Smooth muscle cell (in vitro differentiated cells): ENCODE results near the gene CP. TPM values are rescaled to one million over a fixed set of nuclear protein-coding genes. Genes with fewer than 3 reads are reported as not detected.

ENCODE experiments used
- DNase-seq: peaks from one replicate; lab custom pipeline; 2025; ENCODE audit not compliant: unreplicated experiment; lab: John Stamatoyannopoulos, UW
- H2AFZ ChIP-seq: fragments of 200-600 bp; sonication (generic); 2 replicates; pipeline ENCODE4 v1.6.0; 2016; ENCODE audit warnings: antibody characterized with exemption, low read depth, mild to moderate bottlenecking
- H3F3A ChIP-seq: fragments of 200-600 bp; sonication (generic); 2 replicates; pipeline ENCODE4 v1.6.0; 2017; ENCODE audit warnings: antibody characterized with exemption, low read depth
- H3K27ac ChIP-seq: fragments of 200-600 bp; sonication (generic); 2 replicates; pipeline ENCODE4 v1.5.1; 2016; ENCODE audit warnings: low read depth, mild to moderate bottlenecking
- H3K27me3 ChIP-seq: fragments of 200-600 bp; sonication (generic); 2 replicates; pipeline ENCODE4 v1.6.1; 2016; ENCODE audit warnings: low read depth, mild to moderate bottlenecking
- H3K36me3 ChIP-seq: fragments of 200-600 bp; sonication (generic); 2 replicates; pipeline ENCODE4 v1.5.1; 2016; ENCODE audit warnings: low read depth
- H3K4me1 ChIP-seq: fragments of 200-600 bp; sonication (generic); 2 replicates; pipeline ENCODE4 v1.5.1; 2016; ENCODE audit warnings: low read depth
- H3K4me2 ChIP-seq: fragments of 200-600 bp; sonication (generic); 2 replicates; pipeline ENCODE4 v1.6.0; 2016; ENCODE audit warnings: mild to moderate bottlenecking
- H3K4me3 ChIP-seq: fragments of 200-600 bp; sonication (generic); 2 replicates; pipeline ENCODE4 v1.5.1; 2016; ENCODE audit warnings: mild to moderate bottlenecking
- H3K79me2 ChIP-seq: fragments of 200-600 bp; sonication (generic); 2 replicates; pipeline ENCODE4 v1.6.0; 2016; ENCODE audit warnings: low read depth, mild to moderate bottlenecking
- H3K9ac ChIP-seq: fragments of 200-600 bp; sonication (generic); 2 replicates; pipeline ENCODE4 v1.6.0; 2016; ENCODE audit warnings: low read depth
- H3K9me3 ChIP-seq: fragments of 200-600 bp; sonication (generic); replicated peaks from 2 replicates; pipeline ENCODE4 v1.5.1; 2016; ENCODE audit warnings: low read depth
- H4K20me1 ChIP-seq: fragments of 200-600 bp; sonication (generic); 2 replicates; pipeline ENCODE4 v1.6.0; 2016; ENCODE audit warnings: low read depth
- WGBS: methylation state at CpG from one replicate; pipeline ENCODE4 v1.1.7; 2016; ENCODE audit warnings: low lambda C conversion rate; 5-methylcytosine and 5-hydroxymethylcytosine counted together
- polyA plus RNA-seq: library from polyadenylated mRNA; unstranded; fragments of >200 nt; fragmentation: Nextera tagmentation; extraction: Ambion mirVana; gene quantifications from 2 replicates; pipeline ENCODE4 v1.2.1, GENCODE V29; 2016
- total RNA-seq: library from RNA; depleted of rRNA; stranded (reverse); fragments of >200 nt; gene quantifications from 2 replicates; pipeline ENCODE4 v1.2.3, GENCODE V29; 2014
- TF ChIP-seq, protein P1 (sequence below): fragments of 200-600 bp; sonication (generic); IDR thresholded peaks from 2 replicates; pipeline ENCODE4 v1.5.1; 2017; ENCODE audit warnings: borderline replicate concordance, mild to moderate bottlenecking, antibody characterized with exemption; ENCODE audit not compliant: insufficient read depth, poor library complexity, severe bottlenecking

Gene CP
- total and polyA plus RNA-seq, 2 experiments from 2014 or later, result 2.6 TPM; not detected in 1

DNA sequence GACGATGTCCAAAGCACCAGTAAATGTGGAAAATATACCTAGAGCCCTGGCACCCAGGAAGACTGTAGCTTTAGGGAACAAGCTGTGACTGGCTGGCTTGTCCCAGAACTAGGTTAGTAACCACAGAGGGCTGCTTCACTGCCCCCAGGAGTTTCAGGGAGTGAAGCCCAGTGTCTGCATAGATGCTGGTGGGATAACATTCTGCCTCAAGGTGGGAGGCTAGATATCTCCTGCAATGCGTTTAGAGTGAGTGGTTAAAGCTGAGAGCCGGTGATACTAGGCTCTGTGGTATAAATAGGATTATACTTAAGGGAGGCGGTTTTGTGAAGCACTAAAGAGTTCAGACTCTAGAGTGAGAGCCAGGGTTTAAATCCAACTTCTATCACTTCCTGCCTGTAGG lies 11.7 kb upstream of the CP start:
- Histone ChIP-seq H3K27me3 (no peaks in the 10 kb centered on the region), H2AFZ (peak overlapping the region; percentile 35), H4K20me1 (no peaks in the 10 kb centered on the region), H3K4me2 (no peak overlapping the region), H3K27ac (no peak overlapping the region), H3K9ac (no peak overlapping the region), H3K4me3 (no peak overlapping the region), H3K9me3 (no peaks in the 10 kb centered on the region), H3F3A (no peaks in the 10 kb centered on the region), H3K4me1 (peaks cover 5% of the 10 kb centered on the region), H3K79me2 (no peaks in the 10 kb centered on the region), H3K36me3 (no peaks in the 10 kb centered on the region)
- TF ChIP-seq, protein P1, sequence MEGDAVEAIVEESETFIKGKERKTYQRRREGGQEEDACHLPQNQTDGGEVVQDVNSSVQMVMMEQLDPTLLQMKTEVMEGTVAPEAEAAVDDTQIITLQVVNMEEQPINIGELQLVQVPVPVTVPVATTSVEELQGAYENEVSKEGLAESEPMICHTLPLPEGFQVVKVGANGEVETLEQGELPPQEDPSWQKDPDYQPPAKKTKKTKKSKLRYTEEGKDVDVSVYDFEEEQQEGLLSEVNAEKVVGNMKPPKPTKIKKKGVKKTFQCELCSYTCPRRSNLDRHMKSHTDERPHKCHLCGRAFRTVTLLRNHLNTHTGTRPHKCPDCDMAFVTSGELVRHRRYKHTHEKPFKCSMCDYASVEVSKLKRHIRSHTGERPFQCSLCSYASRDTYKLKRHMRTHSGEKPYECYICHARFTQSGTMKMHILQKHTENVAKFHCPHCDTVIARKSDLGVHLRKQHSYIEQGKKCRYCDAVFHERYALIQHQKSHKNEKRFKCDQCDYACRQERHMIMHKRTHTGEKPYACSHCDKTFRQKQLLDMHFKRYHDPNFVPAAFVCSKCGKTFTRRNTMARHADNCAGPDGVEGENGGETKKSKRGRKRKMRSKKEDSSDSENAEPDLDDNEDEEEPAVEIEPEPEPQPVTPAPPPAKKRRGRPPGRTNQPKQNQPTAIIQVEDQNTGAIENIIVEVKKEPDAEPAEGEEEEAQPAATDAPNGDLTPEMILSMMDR, result no peak
- no peak for DNase-seq
- 31% methylated on average over 4 of the region's 4 CpGs for WGBS

- no peaks in the 10 kb centered on the region for H4K20me1 ChIP-seq
- no peak overlapping the region for H3K27ac ChIP-seq
- DNase-seq, result no peak
- H3K9ac ChIP-seq, result no peak overlapping the region
- TF ChIP-seq, protein P1, result no peak
- no peak overlapping the region for H3K4me3 ChIP-seq
- no peak overlapping the region for H2AFZ ChIP-seq
- H3K79me2 ChIP-seq, result no peaks in the 10 kb centered on the region
- no peaks in the 10 kb centered on the region for H3K9me3 ChIP-seq
- no peak overlapping the region for H3K4me2 ChIP-seq
- no peaks in the 10 kb centered on the region for H3K27me3 ChIP-seq
- H3K36me3 ChIP-seq, result no peaks in the 10 kb centered on the region
- H3F3A ChIP-seq, result no peaks in the 10 kb centered on the region
- 78% methylated on average over 2 of the region's 2 CpGs for WGBS
- H3K4me1 ChIP-seq, result peaks cover 5% of the 10 kb centered on the region
These were observed 10.2 kb upstream of the CP start for GRCh38 chr3:149231871-149232270.

DNA sequence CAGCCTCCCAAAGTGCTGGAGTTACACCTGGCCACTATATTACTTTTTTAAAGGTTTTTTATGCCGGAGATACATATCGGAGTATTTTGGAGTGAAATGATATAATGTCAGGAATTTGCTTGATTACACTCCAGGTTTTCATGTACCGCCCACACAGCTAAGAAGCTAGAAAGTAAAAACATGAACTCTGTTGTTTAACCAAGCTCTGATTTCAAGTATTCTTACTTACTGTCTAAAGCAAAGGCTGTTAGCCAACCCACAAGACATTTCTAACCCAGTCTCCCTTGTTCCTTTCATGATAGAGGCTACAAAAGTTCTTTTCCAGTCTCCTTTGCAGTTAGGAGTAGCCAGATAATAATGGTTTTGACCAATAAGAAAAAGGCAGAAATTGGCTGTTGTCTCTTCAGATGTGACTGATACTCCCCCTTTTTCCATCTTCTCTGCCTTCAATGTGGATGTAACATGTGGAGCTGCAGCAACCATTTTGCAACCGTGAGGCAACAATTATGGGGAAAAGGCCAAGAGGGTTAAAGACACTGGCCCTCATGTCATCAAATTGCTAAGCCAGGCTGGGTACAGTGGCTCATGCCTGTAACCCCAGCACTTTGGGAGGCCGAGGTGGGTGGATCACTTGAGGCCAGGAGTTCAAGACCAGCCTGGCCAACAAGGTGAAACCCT lies 6.1 kb upstream of the CP start:
- H3K4me2 ChIP-seq, result no peak overlapping the region
- TF ChIP-seq, protein P1, result no peak
- 97% methylated on average over 5 of the region's 5 CpGs for WGBS
- no peak overlapping the region for H3K4me3 ChIP-seq
- no peak overlapping the region for H3K9ac ChIP-seq
- peaks cover 5% of the 10 kb centered on the region for H3K4me1 ChIP-seq
- no peaks in the 10 kb centered on the region for H3K9me3 ChIP-seq
- H3F3A ChIP-seq, result peaks cover 6% of the 10 kb centered on the region
- H2AFZ ChIP-seq, result no peak overlapping the region
- H3K27ac ChIP-seq, result no peak overlapping the region
- no peaks in the 10 kb centered on the region for H3K79me2 ChIP-seq
- no peaks in the 10 kb centered on the region for H3K36me3 ChIP-seq
- no peaks in the 10 kb centered on the region for H4K20me1 ChIP-seq
- H3K27me3 ChIP-seq, result no peaks in the 10 kb centered on the region
- no peak for DNase-seq

- Histone ChIP-seq H3K9me3 (no peaks in the 10 kb centered on the region), H3K27ac (no peak overlapping the region), H3K4me1 (peaks cover 10% of the 10 kb centered on the region), H3F3A (peaks cover 6% of the 10 kb centered on the region), H2AFZ (no peak overlapping the region), H3K36me3 (no peaks in the 10 kb centered on the region), H3K27me3 (no peaks in the 10 kb centered on the region), H3K4me3 (no peak overlapping the region), H3K79me2 (no peaks in the 10 kb centered on the region), H3K4me2 (no peak overlapping the region), H3K9ac (no peak overlapping the region), H4K20me1 (no peaks in the 10 kb centered on the region)
- no peak for DNase-seq
- TF ChIP-seq, protein P1, result no peak
- 92% methylated on average over 1 of the region's 1 CpG for WGBS
These were observed 5.1 kb upstream of the CP start for GRCh38 chr3:149226776-149227175.
